Heart left ventricle (tissue), 16 donors: ENCODE measurements around the gene TMEM107. TPM values are rescaled to one million over a fixed set of nuclear protein-coding genes. Genes with fewer than 3 reads are reported as not detected.
A peak's percentile ranks its signal among the peaks of the same experiment; 100 is the strongest.

ENCODE experiments used
- ATAC-seq, 4 donors: fragments of 200-7000 bp; cut with Tn5 transposase; one replicate each; pipeline ENCODE4 v1.9.1; 2020 to 2022; ENCODE audit warnings: moderate library complexity in 4 of 4, mild to moderate bottlenecking in 3 of 4, moderate number of reproducible peaks in 1 of 4
- DNase-seq, 5 donors: peaks; one replicate each; pipeline ENCODE4 v3.0.0-alpha.2; 2020
- H3K27ac ChIP-seq, 12 donors: fragments of 200-600 bp; sonication (generic) in 4 of 12; one replicate each; pipeline versions ENCODE4 v1.5.0 to v1.8.0; 2016 to 2022; ENCODE audit warnings: mild to moderate bottlenecking in 2 of 12
- H3K27me3 ChIP-seq, 9 donors: fragments of 200-600 bp; sonication (generic) in 2 of 9; one replicate each; pipeline versions ENCODE4 v1.5.1 to v1.8.0; 2016 to 2022; ENCODE audit warnings: mild to moderate bottlenecking in 3 of 9
- H3K36me3 ChIP-seq, 9 donors: fragments of 200-600 bp; sonication (generic) in 2 of 9; one replicate each; pipeline versions ENCODE4 v1.5.0 to v1.8.0; 2018 to 2022; ENCODE audit warnings: mild to moderate bottlenecking in 2 of 9
- H3K4me1 ChIP-seq, 12 donors: fragments of 200-600 bp; sonication (generic) in 4 of 12; one replicate each; pipeline versions ENCODE4 v1.5.0 to v1.8.0; 2016 to 2022; ENCODE audit warnings: mild to moderate bottlenecking in 3 of 12
- H3K4me3 ChIP-seq, 12 donors: fragments of 200-600 bp; sonication (generic) in 4 of 12; one replicate each; pipeline versions ENCODE4 v1.5.0 to v1.8.0; 2017 to 2022; ENCODE audit warnings: mild to moderate bottlenecking in 9 of 12, moderate library complexity in 4 of 12
- H3K9me3 ChIP-seq, 12 donors: fragments of 200-600 bp; sonication (generic) in 4 of 12; one replicate each; pipeline versions ENCODE4 v1.5.0 to v1.8.0; 2016 to 2022; ENCODE audit warnings: mild to moderate bottlenecking in 1 of 12
- POLR2A ChIP-seq, 2 donors: fragments of 450-650 bp; IDR thresholded peaks; one replicate each; pipeline ENCODE4 v1.6.1; 2017; ENCODE audit warnings: antibody characterized with exemption in 2 of 2, mild to moderate bottlenecking in 2 of 2, moderate library complexity in 2 of 2
- WGBS, 4 donors: extraction: QIAGEN DNeasy Blood & Tissue Kit in 2 of 4; methylation state at CpG; one replicate each; pipeline versions ENCODE4 v1.1.5 to v1.1.7; 2013 to 2018; 5-methylcytosine and 5-hydroxymethylcytosine counted together
- intact Hi-C, 10 donors: fragments of 100-400 bp; cut with DNase I; formaldehyde crosslinking; loops; one replicate each; pipeline versions ENCODE4 v1.11.1 to v1.14.2; 2022
- polyA plus RNA-seq, 2 donors: library from polyadenylated mRNA; stranded (reverse); fragments of 200-250 nt; gene quantifications; one replicate each; pipeline ENCODE4 v1.2.3, GENCODE V29; 2013
- total RNA-seq, 9 donors: library from RNA; depleted of rRNA in 2 of 9; stranded (reverse); fragments of >200 nt in 2 of 9; fragmentation: NEBNext Ultra II Directional in 3 of 9; extraction: Animal tissue kit (Norgen Biotek cat#: 25700) in 3 of 9; gene quantifications; one replicate each; pipeline versions ENCODE4 v1.1.0 to v1.2.4, GENCODE V29; 2016 to 2023
- TF ChIP-seq, protein P1 (sequence below), 12 donors: fragments of 200-600 bp; sonication (generic) in 4 of 12; IDR thresholded peaks; one replicate each; pipeline versions ENCODE4 v1.5.0 to v1.8.0; 2018 to 2022; ENCODE audit warnings: antibody characterized with exemption in 12 of 12, mild to moderate bottlenecking in 5 of 12
- donor health status: ischemic (EF 13 %, LVEDD 7.1; RV severe dilation, severe dysfunction).
- donor health status: healthy with polysubstance abuse.
- donor health status: DM: no; HTN: yes; CAD: no.
- donor health status: DM: no; HTN: no; CAD: no.
- donor health status: ischemic (EF 25% LVEDD 6.9; RV normal size, moderate dysfunction).
- donor health status: ischemic (EF 25% LVEDD 5.7; RV mildly dilated, moderate dysfunction).
- donor health status: healthy.
- donor health status: DM: yes; HTN: yes; CAD: no.
- donor health status: ischemic (EF 35%, LVEDD 5.7; RV mildly dilated, moderate dysfunction).
- donor health status: nonischemic (EF 11% LVEDD 7.7; RV severe dilation, severe dysfunction).
- donor health status: DM: yes; HTN: yes; CAD: no.
- donor health status: PGD.
- donor health status: ischemic (EF 29% LVEDD 5.4; RV normal size, mild dysfunction).
- donor health status: nonischemic (EF 23%, LVEDD 6.1; RV moderate dilation, normal function).

Gene TMEM107
- total and polyA plus RNA-seq, 11 donors, result 3.8 to 16.4 (median 8.4) TPM

DNA sequence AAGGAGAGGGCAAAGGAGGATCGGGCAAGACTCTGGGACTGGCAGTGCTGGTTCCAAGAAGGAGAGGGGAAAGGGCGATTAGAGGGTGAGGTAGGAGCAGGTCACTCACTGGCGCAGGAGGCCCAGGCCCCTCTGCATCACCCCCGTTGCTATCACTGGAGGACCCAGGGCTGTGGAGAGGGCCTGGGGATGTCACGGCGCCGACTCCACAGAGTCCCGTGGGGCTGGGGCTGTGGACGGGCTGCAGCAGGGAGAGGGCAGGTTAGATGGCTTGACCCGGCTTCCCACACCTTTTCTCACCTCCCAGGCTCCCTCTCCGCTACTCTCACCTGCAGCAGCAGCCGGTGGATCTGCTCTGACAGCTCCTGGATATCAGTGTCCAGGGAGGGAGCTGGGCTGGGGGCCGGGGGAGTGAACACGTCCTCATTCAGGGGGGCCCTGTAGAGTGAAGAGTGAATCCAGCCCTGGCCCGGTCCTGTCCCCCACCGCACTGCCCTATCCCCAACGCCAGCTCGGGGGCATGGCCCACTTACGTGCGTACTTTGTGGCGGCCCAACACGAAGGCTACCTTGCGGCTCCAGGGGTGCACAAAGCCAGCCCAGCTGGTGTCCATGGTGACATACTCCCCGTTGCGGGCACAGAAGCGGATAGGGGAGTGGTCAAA lies 28.9 kb downstream of the TMEM107 start:
- no peaks in the 10 kb centered on the region for H3K27me3 ChIP-seq
- no peaks in the 10 kb centered on the region for H3K9me3 ChIP-seq
- intact Hi-C loops, result loop anchor here in 1 of 10 donors (10.0 kb wide), 1 partner anchor 302 kb away; no protein-coding TSS in a partner anchor
- peaks cover 14 to 86% (median 85%) of the 10 kb centered on the region in 9 donors for H3K36me3 ChIP-seq
- TF ChIP-seq, protein P1, sequence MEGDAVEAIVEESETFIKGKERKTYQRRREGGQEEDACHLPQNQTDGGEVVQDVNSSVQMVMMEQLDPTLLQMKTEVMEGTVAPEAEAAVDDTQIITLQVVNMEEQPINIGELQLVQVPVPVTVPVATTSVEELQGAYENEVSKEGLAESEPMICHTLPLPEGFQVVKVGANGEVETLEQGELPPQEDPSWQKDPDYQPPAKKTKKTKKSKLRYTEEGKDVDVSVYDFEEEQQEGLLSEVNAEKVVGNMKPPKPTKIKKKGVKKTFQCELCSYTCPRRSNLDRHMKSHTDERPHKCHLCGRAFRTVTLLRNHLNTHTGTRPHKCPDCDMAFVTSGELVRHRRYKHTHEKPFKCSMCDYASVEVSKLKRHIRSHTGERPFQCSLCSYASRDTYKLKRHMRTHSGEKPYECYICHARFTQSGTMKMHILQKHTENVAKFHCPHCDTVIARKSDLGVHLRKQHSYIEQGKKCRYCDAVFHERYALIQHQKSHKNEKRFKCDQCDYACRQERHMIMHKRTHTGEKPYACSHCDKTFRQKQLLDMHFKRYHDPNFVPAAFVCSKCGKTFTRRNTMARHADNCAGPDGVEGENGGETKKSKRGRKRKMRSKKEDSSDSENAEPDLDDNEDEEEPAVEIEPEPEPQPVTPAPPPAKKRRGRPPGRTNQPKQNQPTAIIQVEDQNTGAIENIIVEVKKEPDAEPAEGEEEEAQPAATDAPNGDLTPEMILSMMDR (IDR thresholded peaks at IDR 0.05), result no peak
- no peak for TF ChIP-seq POLR2A (IDR thresholded peaks at IDR 0.05)
- no peak for ATAC-seq
- peak overlapping the region in 7 of 12 donors; percentile 17 to 100 (median 47) for H3K27ac ChIP-seq
- peaks cover 10 to 68% (median 29%) of the 10 kb centered on the region in 12 donors for H3K4me1 ChIP-seq
- peak in 2 of 5 donors; percentile 15 to 56 for DNase-seq
- no peak overlapping the region for H3K4me3 ChIP-seq
- 86 to 91% (median 87%) methylated on average over 20 to 26 of the region's 26 CpGs for WGBS, 4 donors

DNA sequence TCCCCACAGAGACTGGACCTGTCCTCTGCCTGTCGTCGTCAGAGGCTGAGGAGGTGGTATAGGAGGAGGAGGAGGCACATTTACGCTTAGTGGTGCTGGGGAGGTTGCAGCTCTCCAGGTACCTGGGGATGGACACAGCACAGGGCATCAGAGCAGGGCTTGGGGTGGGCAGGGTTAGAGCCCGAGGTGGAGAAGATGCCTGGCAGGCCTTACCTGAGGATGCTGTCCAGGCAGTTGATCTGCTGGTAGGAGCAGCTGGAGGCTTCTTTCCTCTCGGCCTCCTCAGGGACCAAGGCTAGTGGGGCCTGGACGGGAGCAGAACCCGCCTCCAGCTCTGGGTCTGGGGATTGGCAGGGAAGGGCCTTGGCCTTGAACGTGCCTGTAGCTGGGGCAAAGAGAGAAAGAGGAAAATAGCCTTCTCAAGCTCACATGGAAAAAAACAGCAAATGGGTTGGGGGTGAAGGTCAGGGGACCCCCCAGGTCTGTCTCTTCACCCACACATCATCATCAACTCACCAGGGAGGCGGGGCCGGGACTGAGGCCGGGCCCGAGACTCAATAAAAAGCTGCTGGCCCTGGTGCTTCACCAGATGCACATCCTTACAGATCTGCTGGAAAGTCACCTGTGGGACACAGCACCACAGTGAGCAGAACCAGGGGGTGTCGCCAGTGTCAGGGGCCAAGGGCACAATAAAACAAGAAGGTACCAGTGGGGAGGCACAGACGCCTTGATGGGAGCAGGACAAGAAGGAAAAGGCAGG lies 29.6 kb downstream of the TMEM107 start:
- Histone ChIP-seq H3K27ac (peak overlapping the region in 6 of 12 donors; percentile 17 to 100 (median 49)), H3K4me3 (no peak overlapping the region), H3K9me3 (no peaks in the 10 kb centered on the region), H3K4me1 (peaks cover 10 to 74% (median 27%) of the 10 kb centered on the region in 12 donors), H3K27me3 (no peaks in the 10 kb centered on the region), H3K36me3 (peaks cover 14 to 94% (median 93%) of the 10 kb centered on the region in 9 donors)
- intact Hi-C loops, result loop anchor here in 1 of 10 donors (10.0 kb wide), 1 partner anchor 302 kb away; no protein-coding TSS in a partner anchor
- ATAC-seq (no peak), DNase-seq (peak in 1 of 5 donors; percentile 25)
- TF ChIP-seq POLR2A (IDR thresholded peaks at IDR 0.05), result no peak
- TF ChIP-seq, protein P1 (IDR thresholded peaks at IDR 0.05), result no peak
- WGBS, 4 donors, result 89 to 93% (median 93%) methylated on average over 14 of the region's 14 CpGs

DNA sequence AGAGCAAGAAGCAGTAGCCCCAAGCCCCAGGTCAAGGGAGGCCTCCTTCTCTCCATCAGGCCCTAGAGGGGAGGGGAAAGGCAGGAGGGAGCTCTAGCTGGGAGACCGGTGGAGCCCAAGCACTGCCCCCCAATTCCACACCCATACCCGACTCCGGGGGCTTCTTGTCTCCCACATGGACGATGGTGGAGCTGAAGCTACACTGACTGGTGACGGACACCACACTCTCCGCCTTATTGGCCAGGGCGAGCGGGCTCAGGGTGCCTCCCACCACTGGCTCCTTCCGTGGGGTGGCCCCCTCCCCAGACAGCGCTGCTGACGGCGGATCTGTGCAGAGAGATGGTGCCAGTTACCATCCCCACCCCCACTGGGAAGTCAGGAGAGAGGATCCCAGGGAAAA lies 30.4 kb downstream of the TMEM107 start:
- Histone ChIP-seq H3K36me3 (peaks cover 14 to 100% (median 99%) of the 10 kb centered on the region in 9 donors), H3K27me3 (no peaks in the 10 kb centered on the region), H3K4me3 (no peak overlapping the region), H3K27ac (peak overlapping the region in 6 of 12 donors; percentile 5 to 100 (median 49)), H3K9me3 (no peaks in the 10 kb centered on the region), H3K4me1 (peaks cover 9 to 79% (median 22%) of the 10 kb centered on the region in 12 donors)
- intact Hi-C loops, result loop anchor here in 1 of 10 donors (10.0 kb wide), 1 partner anchor 301 kb away; no protein-coding TSS in a partner anchor
- 89 to 95% (median 90%) methylated on average over 12 of the region's 12 CpGs for WGBS, 4 donors
- ATAC-seq, result no peak
- TF ChIP-seq, protein P1 (IDR thresholded peaks at IDR 0.05), result no peak
- no peak for TF ChIP-seq POLR2A (IDR thresholded peaks at IDR 0.05)
- DNase-seq, result peak in 1 of 5 donors; percentile 45
